Pancreas (tissue), 10 donors: ENCODE measurements around the gene MCOLN2. TPM values are rescaled to one million over a fixed set of nuclear protein-coding genes. Genes with fewer than 3 reads are reported as not detected.

Experiments
- ATAC-seq, 4 donors: fragments of 200-7000 bp; cut with Tn5 transposase; one replicate each; pipeline versions ENCODE4 v1.8.0 to v1.9.1; 2020; ENCODE audit warnings: mild to moderate bottlenecking in 4 of 4, moderate library complexity in 4 of 4
- DNase-seq, 6 donors: peaks; one replicate each; pipeline ENCODE4 v3.0.0-alpha.2; 2020
- FAIRE-seq: peaks from 2 replicates; lab custom pipeline; 2012; peaks lifted over from hg19 to GRCh38; lab: Jason Lieb, UNC
- H3K27ac ChIP-seq, 4 donors: fragments of 200-600 bp; sonication (generic); 1 replicate in 3 of 4; 2 replicates in 1 of 4; pipeline versions ENCODE4 v1.5.0 to v1.8.0; 2020
- H3K27me3 ChIP-seq, 4 donors: fragments of 200-600 bp; one replicate each; pipeline ENCODE4 v1.8.0; 2021
- H3K36me3 ChIP-seq, 3 donors: fragments of 200-600 bp; sonication (generic) in 1 of 3; one replicate each; pipeline versions ENCODE4 v1.5.0 to v1.8.0; 2020 to 2021
- H3K4me1 ChIP-seq, 3 donors: fragments of 200-600 bp; one replicate each; pipeline ENCODE4 v1.8.0; 2021
- H3K4me3 ChIP-seq, 4 donors: fragments of 200-600 bp; sonication (generic) in 2 of 4; one replicate each; pipeline versions ENCODE4 v1.5.0 to v1.8.0; 2020 to 2021
- H3K9me3 ChIP-seq, 4 donors: fragments of 200-600 bp; one replicate each; pipeline ENCODE4 v1.8.0; 2021
- CTCF ChIP-seq, 4 donors: fragments of 200-600 bp; sonication (generic) in 3 of 4; IDR thresholded peaks; one replicate each; pipeline versions ENCODE4 v1.5.0 to v1.8.0; 2021; ENCODE audit warnings: antibody characterized with exemption in 4 of 4
- WGBS, 2 donors: extraction: QIAGEN DNeasy Blood & Tissue Kit; methylation state at CpG; one replicate each; pipeline ENCODE4 v1.1.7; 2013; 5-methylcytosine and 5-hydroxymethylcytosine counted together
- intact Hi-C, 3 donors: fragments of 100-400 bp; cut with DNase I; formaldehyde crosslinking; loops; one replicate each; pipeline versions ENCODE4 v1.11.1 to v1.14.2; 2022
- polyA plus RNA-seq, 2 donors: library from polyadenylated mRNA; stranded (reverse); fragments of 200-250 nt; gene quantifications; one replicate each; pipeline ENCODE4 v1.2.3, GENCODE V29; 2013
- total RNA-seq, 6 donors: library from RNA; stranded (reverse); fragmentation: NEBNext Ultra II Directional in 4 of 6; extraction: Animal tissue kit (Norgen Biotek cat#: 25700) in 4 of 6; gene quantifications; one replicate each; pipeline versions ENCODE4 v1.2.1 to v1.2.4, GENCODE V29; 2021 to 2023
- donor health status: healthy with polysubstance abuse.
- donor health status: DM: no; HTN: no; CAD: no; lungs with moderate emphysema.
- donor health status: DM: no; HTN: no; CAD: no.
- donor health status: control.
- donor health status: control.
- donor health status: Bipolar disorder and iron deficiency.
- donor health status: DM: yes; HTN: yes; CAD: no.
- donor health status: DM: no; HTN: no; CAD: no.
- donor health status: DM: no; HTN: no; CAD: no.
- donor health status: DM: yes; HTN: yes; CAD: no.

The MCOLN2 gene
- total and polyA plus RNA-seq, 8 donors = 0.47 to 1.7 (median 0.97) TPM

- TF ChIP-seq CTCF (IDR thresholded peaks at IDR 0.05) = no peak
- DNase-seq (no peak), ATAC-seq (no peak), FAIRE-seq (no peak)
- Histone ChIP-seq H3K27ac (no peak overlapping the region), H3K27me3 (no peaks in the 10 kb centered on the region), H3K4me1 (no peaks in the 10 kb centered on the region), H3K9me3 (no peaks in the 10 kb centered on the region), H3K36me3 (no peaks in the 10 kb centered on the region), H3K4me3 (no peak overlapping the region)
- intact Hi-C loops = loop anchor here in 1 of 3 donors (10.0 kb wide), 1 partner anchor 166 kb away; no protein-coding TSS in a partner anchor
- 86 to 92% methylated on average over 4 of the region's 4 CpGs for WGBS, 2 donors
Observed at GRCh38 chr1:84930329-84930728, 66.6 kb downstream of the MCOLN2 start.

- intact Hi-C loops = no loop called here
- H3K4me1 ChIP-seq = no peaks in the 10 kb centered on the region
- no peak overlapping the region for H3K4me3 ChIP-seq
- H3K9me3 ChIP-seq = no peaks in the 10 kb centered on the region
- H3K27me3 ChIP-seq = no peaks in the 10 kb centered on the region
- no peak overlapping the region for H3K27ac ChIP-seq
- no peaks in the 10 kb centered on the region for H3K36me3 ChIP-seq
- FAIRE-seq (no peak), ATAC-seq (no peak), DNase-seq (no peak)
- no peak for TF ChIP-seq CTCF (IDR thresholded peaks at IDR 0.05)
- WGBS, 2 donors = 67 to 83% methylated on average over 1 of the region's 1 CpG
Observed at GRCh38 chr1:84929581-84929980, 67.3 kb downstream of the MCOLN2 start.

GRCh38 chr1:84928979-84929378, 67.9 kb downstream of the MCOLN2 start:
- DNase-seq (no peak), FAIRE-seq (no peak), ATAC-seq (no peak)
- intact Hi-C loops = no loop called here
- Histone ChIP-seq H3K27ac (no peak overlapping the region), H3K36me3 (no peaks in the 10 kb centered on the region), H3K9me3 (no peaks in the 10 kb centered on the region), H3K27me3 (no peaks in the 10 kb centered on the region), H3K4me1 (no peaks in the 10 kb centered on the region), H3K4me3 (no peak overlapping the region)
- WGBS, 2 donors = 70 to 77% methylated on average over 4 of the region's 4 CpGs
- no peak for TF ChIP-seq CTCF (IDR thresholded peaks at IDR 0.05)

GRCh38 chr1:84923317-84923716, 73.6 kb downstream of the MCOLN2 start:
- Histone ChIP-seq H3K27ac (no peak overlapping the region), H3K4me1 (peaks cover 0 to 4% (median 0%) of the 10 kb centered on the region in 3 donors), H3K27me3 (no peaks in the 10 kb centered on the region), H3K9me3 (no peaks in the 10 kb centered on the region), H3K36me3 (no peaks in the 10 kb centered on the region), H3K4me3 (no peak overlapping the region)
- ATAC-seq (no peak), FAIRE-seq (no peak), DNase-seq (no peak)
- intact Hi-C loops = no loop called here
- WGBS, 2 donors = 82 to 90% methylated on average over 3 of the region's 3 CpGs
- TF ChIP-seq CTCF (IDR thresholded peaks at IDR 0.05) = no peak

GRCh38 chr1:84920159-84920558, 76.8 kb downstream of the MCOLN2 start:
- H3K27me3 ChIP-seq = no peaks in the 10 kb centered on the region
- no peak for FAIRE-seq
- peaks cover 0 to 4% (median 0%) of the 10 kb centered on the region in 3 donors for H3K4me1 ChIP-seq
- WGBS, 2 donors = 93 to 97% methylated on average over 1 of the region's 1 CpG
- H3K4me3 ChIP-seq = no peak overlapping the region
- H3K27ac ChIP-seq = no peak overlapping the region
- no peaks in the 10 kb centered on the region for H3K9me3 ChIP-seq
- no peak for ATAC-seq
- no peaks in the 10 kb centered on the region for H3K36me3 ChIP-seq
- TF ChIP-seq CTCF (IDR thresholded peaks at IDR 0.05) = no peak
- intact Hi-C loops = no loop called here
- DNase-seq = no peak
